ENCODE measurements around the gene ETV1.

DNA sequence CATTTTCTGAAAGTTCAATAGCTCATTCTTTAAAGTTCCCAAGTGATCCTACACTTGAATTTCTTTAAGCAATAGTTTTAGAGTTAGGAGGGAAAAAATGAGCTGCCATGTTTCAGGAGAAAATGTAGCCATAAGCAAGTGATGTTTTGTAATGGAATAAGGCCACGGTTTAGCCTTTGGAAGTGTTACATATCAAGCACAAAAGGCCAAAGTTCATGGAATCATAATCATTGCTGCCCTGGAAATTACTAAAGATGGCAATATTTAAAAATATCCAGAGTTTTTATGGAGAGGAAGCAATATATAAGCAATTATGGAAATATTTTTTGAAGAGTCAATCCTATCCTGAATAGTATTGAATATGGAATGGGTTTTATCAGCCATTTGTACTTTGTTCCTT is 68.4 kb downstream of the ETV1 start:
- TF ChIP-seq, protein P1, sequence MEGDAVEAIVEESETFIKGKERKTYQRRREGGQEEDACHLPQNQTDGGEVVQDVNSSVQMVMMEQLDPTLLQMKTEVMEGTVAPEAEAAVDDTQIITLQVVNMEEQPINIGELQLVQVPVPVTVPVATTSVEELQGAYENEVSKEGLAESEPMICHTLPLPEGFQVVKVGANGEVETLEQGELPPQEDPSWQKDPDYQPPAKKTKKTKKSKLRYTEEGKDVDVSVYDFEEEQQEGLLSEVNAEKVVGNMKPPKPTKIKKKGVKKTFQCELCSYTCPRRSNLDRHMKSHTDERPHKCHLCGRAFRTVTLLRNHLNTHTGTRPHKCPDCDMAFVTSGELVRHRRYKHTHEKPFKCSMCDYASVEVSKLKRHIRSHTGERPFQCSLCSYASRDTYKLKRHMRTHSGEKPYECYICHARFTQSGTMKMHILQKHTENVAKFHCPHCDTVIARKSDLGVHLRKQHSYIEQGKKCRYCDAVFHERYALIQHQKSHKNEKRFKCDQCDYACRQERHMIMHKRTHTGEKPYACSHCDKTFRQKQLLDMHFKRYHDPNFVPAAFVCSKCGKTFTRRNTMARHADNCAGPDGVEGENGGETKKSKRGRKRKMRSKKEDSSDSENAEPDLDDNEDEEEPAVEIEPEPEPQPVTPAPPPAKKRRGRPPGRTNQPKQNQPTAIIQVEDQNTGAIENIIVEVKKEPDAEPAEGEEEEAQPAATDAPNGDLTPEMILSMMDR (IDR thresholded peaks at IDR 0.05), result no peak
- no peak for TF ChIP-seq POLR2A (IDR thresholded peaks at IDR 0.05)
